HG02981 (cell line): ENCODE results near the gene GLA.

Source experiments
- ATAC-seq: cut with Tn5 transposase; IDR thresholded peaks from one replicate; pipeline ENCODE4 v1.9.1; 2021; ENCODE audit warnings: mild to moderate bottlenecking, moderate library complexity; ENCODE audit not compliant: unreplicated experiment

Gene GLA

GRCh38 chrX:101407748-101408531 is at the start of gene GLA, which contains the start of gene HNRNPH2:
Gene GLA, minus strand, starts transcription at chrX:101407925. Its CDS starts 22 bp downstream, at chrX:101407903.
Gene HNRNPH2, plus strand, starts transcription at chrX:101408222. Its CDS starts 3,767 bp downstream, at chrX:101411989.
- ATAC-seq, result peak; percentile 90

- no peak for ATAC-seq
These were observed 44.3 kb upstream of the GLA start for GRCh38 chrX:101452056-101452455.

DNA sequence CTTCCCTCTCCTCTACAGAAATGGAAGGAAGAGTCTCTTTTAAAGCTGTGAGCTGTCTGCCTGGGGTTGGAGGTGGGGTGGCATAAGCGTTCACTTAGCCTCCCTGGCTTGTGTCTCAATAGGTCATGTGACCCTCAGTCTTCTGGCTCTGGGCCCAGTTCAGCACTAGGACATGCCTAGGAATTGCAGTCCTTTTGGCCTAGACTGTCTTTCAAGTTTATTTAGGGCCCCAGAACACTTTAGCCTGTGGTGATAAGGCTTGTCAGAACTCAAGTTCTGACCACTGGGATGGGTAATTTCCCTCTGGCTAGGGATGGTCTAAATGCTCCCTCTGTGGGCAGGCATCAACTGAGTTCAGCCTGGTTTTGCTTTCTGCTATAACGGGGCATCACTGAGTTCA is 43.2 kb upstream of the GLA start:
- ATAC-seq, result no peak

GRCh38 chrX:101450085-101450484 is 42.4 kb upstream of the GLA start:
- ATAC-seq, result no peak

DNA sequence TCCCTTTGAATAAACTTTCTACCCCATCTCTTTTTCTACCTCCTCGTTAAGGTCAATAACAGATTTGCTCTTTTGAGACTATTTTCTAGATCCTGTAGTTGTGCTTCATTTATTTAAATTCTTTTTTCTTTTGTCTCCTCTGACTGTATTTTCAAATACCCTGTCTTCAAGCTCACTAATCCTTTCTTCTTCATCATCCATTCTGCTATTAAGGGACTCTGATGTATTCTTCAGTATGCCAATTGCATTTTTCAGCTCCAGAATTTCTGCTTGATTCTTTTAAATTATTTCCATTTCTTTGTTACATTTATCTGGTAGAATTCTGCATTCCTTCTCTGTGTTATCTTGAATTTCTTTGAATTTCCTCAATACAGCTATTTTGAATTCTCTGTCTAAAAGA is 41.6 kb upstream of the GLA start:
- ATAC-seq, result no peak

DNA sequence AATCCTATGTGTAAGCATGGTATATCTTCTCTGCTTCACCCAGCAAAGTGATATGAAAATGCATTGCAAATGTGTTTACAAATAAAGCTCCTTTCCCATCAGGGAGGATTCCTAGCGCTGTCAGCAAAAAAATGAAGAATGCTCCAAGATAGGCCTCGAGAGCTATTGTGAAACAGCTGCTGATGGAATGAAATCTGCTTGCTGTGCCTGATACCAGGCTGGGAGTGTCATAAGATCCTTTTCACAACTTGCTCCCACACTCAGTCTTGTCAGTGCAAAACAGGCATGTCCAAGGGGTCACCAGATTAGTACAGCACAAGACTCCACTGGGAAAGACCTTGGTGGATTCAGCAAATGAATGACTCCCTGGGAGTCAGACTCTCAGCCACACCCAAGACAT is 34.4 kb upstream of the GLA start:
- ATAC-seq, result no peak

DNA sequence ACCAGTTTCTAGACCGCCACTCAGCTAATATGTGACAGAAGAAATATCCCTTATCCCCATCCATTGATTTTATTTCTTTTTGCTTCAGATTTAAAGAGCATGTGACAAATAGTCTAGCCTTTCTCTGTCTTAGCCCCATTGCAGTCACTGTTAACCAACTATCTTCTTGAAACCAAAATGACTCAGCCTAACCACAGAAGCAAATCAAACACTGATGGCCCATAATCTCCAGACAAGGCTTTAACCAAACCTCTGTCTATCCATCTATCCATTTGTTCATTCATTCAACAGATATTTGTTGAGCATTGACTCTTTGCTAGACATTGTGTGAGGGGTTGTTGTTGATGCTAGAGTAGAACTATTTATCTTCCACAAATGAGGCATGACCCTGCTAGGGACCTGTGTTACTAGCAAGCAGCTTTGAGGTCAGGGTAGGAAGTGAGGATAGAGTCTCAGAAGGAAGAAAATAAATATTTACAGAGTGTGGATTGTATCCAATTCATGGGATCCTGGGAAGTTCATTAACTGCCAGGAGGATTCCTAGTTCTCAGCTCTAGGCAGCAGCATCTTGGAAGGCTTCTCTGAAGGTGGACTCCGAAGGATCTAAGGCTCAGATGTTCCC is 22.8 kb upstream of the GLA start:
- peak; percentile 93 for ATAC-seq

DNA sequence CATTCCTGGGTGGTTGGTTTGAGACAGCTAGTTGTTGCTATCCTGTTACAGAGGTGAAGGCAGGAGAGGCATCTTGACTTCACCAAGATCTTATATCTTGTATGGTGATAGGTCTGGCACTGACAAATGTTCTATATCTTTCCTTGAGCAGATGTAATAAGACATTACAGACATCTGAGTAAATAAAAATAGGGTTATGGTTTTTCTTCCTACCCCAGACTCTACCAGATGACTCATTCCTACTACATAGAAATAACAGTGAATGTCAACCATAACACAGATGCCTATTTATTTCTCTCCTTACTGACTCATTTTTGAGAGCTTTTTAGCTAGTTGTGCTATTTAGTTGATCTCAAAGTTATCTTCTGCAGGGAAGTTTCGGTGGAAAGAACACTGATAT is 22.2 kb upstream of the GLA start:
- peak; percentile 57 for ATAC-seq

GRCh38 chrX:101427954-101428353 is 20.2 kb upstream of the GLA start:
- no peak for ATAC-seq

GRCh38 chrX:101419489-101419888 is 11.8 kb upstream of the GLA start:
- ATAC-seq, result no peak

- peak; percentile 42 for ATAC-seq
These were observed 10.5 kb upstream of the GLA start for GRCh38 chrX:101417981-101418841.

DNA sequence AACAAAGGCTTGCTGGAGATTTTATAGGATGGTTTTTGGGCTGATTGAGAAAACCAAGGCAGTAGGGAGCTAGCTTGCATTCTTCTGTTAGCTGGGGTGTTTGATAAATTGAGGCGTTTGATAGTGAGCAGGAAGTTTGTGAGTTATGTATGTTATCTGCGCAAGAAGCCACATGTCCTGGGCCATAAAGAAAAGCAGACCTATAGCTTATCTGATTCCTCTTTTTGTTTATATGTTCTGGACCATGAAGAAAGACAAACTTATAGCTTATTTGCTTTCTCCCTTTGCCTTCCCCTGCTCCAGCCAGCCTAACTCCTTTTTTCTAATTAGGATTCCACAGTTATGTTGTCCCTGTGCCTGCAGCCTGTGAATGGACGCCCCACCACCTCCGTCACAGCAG is 9.5 kb upstream of the GLA start:
- ATAC-seq, result no peak

DNA sequence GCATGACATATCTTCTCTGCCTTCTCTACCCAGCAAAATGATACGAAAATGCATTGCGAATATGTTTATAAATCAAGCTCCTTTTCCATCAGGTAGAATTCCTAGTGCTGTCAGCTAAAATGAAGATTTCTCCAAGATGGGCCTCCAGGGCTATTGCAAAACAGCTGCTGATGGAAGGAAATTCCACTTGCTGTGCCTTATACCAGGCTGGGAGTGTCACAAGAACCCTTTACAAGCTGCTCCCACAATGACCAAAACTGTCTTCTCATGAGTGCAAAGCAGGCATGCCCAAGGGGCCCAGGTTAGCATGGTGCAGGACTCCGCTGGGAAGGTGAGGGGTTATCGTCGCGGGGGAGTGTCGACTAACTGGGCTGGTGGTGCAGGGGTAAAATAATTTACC is 9.0 kb upstream of the GLA start:
- ATAC-seq, result no peak

DNA sequence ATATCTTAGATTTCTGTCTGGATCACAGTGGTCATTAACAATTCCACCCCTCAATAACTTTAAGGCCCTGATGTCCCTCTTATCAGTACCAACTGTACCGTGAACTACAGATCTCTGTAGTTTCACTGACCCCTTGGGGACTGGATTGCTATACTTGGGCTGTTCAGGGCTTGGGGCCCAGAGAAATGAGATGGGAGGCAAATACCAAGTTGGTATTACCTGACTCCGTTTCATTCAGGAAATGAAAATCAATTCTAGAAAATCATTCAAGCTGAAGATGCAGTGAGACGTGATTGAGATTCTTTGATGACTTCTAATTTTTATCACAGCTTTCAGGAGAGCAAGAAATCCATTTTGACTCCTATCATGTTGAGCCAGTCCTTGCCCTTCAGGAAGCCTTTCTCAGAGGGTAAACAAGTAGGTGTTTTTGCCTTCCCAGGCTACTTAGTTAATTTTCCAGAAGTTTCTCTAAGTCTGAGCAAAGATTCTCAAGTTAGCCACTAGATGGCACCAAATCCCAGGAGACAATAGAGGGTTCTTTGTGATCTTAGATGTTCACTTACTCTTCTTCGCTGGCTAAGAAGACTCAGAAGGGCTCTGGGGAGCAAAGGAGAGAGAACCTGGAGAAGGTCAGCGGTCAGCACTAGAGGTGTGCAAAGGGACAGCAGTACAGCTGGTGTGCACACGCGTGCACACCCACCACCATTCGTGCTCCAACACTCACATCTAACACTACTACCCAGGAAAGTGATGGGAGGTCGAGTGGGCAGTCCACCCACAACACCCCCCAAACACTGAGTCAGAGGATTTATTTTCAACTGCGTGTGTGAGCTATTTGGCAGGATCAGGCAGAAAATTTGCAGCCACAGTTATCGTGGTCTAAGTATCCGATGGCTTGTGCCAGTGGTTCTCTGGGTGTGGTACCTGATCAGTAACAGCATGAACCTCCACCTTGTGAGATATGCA is 7.7 kb upstream of the GLA start:
- peak; percentile 49 for ATAC-seq

GRCh38 chrX:101411984-101412383 is 4.3 kb upstream of the GLA start:
- ATAC-seq, result no peak

- no peak for ATAC-seq
These were observed 2.7 kb upstream of the GLA start for GRCh38 chrX:101410461-101410860.

DNA sequence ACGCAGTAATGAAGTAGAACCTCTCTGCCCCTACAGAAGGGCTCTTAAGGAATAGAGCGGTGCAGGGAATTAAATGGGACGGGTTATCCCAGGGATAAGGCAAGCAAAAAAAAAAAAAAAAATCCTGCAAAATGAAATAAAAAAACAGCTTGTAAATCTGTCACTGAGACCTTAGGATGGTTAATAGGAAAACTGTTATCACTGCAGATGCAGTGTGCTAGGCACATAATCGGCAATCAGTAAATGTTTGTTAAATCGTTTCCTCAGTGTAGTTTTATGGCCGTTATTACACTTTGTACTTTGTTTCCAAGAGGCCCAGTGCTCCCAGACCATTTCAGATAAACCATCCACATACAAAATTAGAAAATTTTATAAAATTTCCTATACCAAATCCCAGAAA is 1.3 kb upstream of the GLA start:
- ATAC-seq, result no peak

- no peak for ATAC-seq
These were observed 762 bp upstream of the GLA start for GRCh38 chrX:101408532-101408841.

DNA sequence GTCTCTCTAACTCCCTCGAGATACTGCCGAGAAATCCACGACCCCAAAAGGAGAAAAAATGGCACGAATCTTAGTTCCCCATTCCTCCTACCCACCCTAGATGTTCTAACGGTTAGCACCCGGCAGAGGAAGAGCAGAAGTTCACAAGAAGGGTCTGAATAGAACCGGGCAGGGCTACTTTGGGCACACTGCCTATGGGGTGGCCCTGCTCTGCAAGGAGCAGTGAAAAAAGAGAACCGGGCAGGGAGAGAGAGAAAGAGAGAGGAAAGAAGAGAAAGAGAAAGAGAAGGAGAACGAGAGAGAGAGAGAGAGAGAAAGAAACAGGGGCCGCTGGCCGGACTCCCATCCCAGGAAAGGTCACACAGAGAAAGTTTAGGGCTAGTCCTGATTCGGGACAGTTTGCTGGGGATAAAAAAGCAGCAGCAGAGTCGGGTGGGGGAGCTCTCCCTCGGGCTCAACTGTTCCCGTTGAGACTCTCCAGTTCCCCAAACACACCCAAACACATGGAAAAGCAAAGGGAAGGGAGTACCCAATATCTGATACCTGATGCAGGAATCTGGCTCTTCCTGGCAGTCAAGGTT is 468 bp downstream of the GLA start:
- ATAC-seq, result no peak

GRCh38 chrX:101399825-101400224 is 7.9 kb downstream of the GLA start:
- ATAC-seq, result no peak
